Measurements from ENCODE around the gene SHMT2.
"Not testable (repeated sequence)": the region's sequence is repeated elsewhere in the genome, so short reads cannot be mapped to it uniquely, and the experiment has no call there.

DNA sequence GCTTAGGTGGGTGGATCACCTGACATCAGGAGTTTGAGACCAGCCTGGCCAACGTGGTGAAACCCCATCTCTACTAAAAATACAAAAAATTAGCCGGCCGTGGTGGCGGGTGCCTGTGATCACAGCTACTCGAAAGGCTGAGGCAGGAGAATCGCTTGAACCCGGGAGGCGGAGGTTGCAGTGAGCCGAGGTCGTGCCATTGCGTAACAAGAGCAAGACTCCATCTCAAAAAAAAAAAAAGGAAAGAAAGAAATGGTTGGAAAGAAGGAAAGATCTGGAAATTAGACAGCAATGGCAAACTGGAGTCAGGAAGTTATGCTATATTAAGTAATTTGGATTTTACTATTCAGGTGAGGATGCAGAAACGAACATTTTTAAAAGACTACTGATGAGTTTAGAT lies 52.6 kb downstream of the SHMT2 start:
- not testable (repeated sequence) for TF ChIP-seq REST (IDR thresholded peaks at IDR 0.05; ENCODE audit: unreplicated experiment); POLR2AphosphoS5 (IDR thresholded peaks at IDR 0.05; ENCODE audit: low read depth); EZH2 (IDR thresholded peaks at IDR 0.05; ENCODE audit: low read depth, unreplicated experiment); CTCF (conservative IDR thresholded peaks at IDR 0.05; ENCODE audit: low read depth in 2 of 2); ZNF331 (CRISPR knock-in tag; IDR thresholded peaks at IDR 0.05; ENCODE audit: low read depth); STAT1 (IDR thresholded peaks at IDR 0.05; ENCODE audit: unreplicated experiment); NANOG (IDR thresholded peaks at IDR 0.05; ENCODE audit: borderline replicate concordance); EZH2phosphoT487 (IDR thresholded peaks at IDR 0.05; ENCODE audit: unreplicated experiment); JUNB (IDR thresholded peaks at IDR 0.05; ENCODE audit: unreplicated experiment); ETS1 (IDR thresholded peaks at IDR 0.05); CREB1 (CRISPR knock-in tag; IDR thresholded peaks at IDR 0.05; ENCODE audit: low read depth)
- TF ChIP-seq, protein P1, sequence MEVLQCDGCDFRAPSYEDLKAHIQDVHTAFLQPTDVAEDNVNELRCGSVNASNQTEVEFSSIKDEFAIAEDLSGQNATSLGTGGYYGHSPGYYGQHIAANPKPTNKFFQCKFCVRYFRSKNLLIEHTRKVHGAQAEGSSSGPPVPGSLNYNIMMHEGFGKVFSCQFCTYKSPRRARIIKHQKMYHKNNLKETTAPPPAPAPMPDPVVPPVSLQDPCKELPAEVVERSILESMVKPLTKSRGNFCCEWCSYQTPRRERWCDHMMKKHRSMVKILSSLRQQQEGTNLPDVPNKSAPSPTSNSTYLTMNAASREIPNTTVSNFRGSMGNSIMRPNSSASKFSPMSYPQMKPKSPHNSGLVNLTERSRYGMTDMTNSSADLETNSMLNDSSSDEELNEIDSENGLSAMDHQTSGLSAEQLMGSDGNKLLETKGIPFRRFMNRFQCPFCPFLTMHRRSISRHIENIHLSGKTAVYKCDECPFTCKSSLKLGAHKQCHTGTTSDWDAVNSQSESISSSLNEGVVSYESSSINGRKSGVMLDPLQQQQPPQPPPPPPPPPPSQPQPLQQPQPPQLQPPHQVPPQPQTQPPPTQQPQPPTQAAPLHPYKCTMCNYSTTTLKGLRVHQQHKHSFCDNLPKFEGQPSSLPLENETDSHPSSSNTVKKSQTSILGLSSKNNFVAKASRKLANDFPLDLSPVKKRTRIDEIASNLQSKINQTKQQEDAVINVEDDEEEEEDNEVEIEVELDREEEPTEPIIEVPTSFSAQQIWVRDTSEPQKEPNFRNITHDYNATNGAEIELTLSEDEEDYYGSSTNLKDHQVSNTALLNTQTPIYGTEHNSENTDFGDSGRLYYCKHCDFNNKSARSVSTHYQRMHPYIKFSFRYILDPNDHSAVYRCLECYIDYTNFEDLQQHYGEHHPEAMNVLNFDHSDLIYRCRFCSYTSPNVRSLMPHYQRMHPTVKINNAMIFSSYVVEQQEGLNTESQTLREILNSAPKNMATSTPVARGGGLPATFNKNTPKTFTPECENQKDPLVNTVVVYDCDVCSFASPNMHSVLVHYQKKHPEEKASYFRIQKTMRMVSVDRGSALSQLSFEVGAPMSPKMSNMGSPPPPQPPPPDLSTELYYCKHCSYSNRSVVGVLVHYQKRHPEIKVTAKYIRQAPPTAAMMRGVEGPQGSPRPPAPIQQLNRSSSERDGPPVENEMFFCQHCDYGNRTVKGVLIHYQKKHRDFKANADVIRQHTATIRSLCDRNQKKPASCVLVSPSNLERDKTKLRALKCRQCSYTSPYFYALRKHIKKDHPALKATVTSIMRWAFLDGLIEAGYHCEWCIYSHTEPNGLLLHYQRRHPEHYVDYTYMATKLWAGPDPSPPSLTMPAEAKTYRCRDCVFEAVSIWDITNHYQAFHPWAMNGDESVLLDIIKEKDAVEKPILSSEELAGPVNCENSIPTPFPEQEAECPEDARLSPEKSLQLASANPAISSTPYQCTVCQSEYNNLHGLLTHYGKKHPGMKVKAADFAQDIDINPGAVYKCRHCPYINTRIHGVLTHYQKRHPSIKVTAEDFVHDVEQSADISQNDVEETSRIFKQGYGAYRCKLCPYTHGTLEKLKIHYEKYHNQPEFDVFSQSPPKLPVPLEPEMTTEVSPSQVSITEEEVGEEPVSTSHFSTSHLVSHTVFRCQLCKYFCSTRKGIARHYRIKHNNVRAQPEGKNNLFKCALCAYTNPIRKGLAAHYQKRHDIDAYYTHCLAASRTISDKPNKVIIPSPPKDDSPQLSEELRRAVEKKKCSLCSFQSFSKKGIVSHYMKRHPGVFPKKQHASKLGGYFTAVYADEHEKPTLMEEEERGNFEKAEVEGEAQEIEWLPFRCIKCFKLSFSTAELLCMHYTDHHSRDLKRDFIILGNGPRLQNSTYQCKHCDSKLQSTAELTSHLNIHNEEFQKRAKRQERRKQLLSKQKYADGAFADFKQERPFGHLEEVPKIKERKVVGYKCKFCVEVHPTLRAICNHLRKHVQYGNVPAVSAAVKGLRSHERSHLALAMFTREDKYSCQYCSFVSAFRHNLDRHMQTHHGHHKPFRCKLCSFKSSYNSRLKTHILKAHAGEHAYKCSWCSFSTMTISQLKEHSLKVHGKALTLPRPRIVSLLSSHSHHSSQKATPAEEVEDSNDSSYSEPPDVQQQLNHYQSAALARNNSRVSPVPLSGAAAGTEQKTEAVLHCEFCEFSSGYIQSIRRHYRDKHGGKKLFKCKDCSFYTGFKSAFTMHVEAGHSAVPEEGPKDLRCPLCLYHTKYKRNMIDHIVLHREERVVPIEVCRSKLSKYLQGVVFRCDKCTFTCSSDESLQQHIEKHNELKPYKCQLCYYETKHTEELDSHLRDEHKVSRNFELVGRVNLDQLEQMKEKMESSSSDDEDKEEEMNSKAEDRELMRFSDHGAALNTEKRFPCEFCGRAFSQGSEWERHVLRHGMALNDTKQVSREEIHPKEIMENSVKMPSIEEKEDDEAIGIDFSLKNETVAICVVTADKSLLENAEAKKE (CRISPR knock-in tag; IDR thresholded peaks at IDR 0.05), result not testable (repeated sequence)
